Dedifferentiated amniotic fluid mesenchymal stem cell (primary cell): ENCODE data around the gene MAT2B.
A peak's percentile ranks its signal among the peaks of the same experiment; 100 is the strongest.

Experiments used
- DNase-seq: peaks from one replicate; pipeline ENCODE4 v3.0.0-alpha.2; 2016; ENCODE audit errors: extremely low spot score

MAT2B gene

DNA sequence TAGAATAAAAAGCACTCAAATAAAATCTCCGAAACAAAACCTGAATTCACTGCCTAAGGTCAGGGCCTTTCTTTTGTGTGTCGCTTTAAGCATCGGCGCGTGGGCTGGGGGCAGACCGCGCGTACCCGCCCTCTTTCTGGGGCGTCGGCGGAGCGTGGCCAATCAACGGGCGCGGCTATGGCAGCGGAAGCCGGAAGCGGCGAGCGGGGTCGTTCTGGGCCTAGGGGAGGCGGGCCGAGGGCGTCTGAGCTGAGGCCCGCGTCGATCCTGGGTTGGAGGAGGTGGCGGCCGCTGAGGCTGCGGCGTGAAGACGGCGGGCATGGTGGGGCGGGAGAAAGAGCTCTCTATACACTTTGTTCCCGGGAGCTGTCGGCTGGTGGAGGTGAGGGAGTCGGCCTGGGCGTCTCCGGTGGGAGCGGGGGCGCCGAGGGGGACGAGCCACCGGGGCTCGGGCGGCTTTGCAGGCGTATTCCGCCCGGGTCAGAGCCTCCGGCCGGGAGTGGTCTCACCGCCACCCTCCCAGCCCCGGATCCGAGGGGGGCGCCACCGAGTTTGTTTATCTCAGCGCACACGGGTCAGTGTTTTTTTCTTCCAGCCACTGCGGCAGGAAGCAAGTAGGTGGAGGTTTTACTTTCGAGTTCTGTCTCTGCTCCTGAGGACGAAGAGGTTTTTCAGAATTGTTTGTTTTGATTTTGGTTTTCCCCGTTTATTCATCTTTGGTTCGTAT lies at the start of gene MAT2B:
Gene MAT2B, plus strand, starts transcription at position 252 of the 727 bp plus-strand sequence. Its CDS starts 68 bp downstream, at position 320.
- peak; percentile 93 for DNase-seq

DNA sequence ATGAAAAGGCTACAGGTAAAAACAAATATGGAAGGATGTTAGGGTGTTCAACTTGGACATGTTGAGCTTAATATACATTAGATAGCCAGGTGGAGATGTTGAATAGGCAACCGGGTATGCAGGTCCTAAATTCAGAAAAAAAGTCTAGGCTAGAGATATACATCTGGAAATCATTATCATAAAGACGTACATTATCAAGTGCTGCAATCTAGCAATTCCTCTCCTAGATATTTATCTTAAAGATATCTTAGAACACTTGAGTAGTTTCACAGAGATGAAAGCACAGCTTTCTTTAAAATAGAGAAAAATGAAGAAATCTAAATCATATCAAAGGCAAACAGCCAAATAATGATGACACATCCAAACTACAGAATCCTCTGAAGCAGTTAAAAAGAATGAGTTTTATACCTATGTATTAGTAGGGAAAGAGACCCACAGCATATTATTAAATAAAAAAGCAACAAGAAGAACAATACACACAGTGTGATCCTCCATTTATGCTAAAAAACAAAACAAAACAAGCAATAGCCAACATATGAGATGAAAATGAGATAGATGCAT lies 49.3 kb upstream of the MAT2B start:
- DNase-seq: no peak

DNA sequence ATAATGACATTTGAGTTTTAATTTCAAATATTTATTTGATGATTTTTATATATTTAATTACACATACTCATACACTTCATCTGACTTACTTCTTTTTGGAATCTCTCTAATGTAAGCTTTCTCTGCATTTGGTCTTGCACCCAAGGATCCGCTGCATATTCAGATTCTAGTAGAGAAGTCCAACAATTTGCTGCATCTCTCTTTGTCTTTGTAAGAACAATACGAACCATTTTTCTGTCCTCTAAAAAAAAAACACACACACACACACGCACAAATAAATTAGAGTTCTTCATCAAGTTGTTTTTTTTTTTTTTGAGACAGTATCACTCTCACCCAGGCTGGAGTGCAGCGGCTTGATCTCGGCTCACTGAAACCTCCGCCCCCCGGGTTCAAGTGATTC lies 48.6 kb upstream of the MAT2B start:
- no peak for DNase-seq

DNA sequence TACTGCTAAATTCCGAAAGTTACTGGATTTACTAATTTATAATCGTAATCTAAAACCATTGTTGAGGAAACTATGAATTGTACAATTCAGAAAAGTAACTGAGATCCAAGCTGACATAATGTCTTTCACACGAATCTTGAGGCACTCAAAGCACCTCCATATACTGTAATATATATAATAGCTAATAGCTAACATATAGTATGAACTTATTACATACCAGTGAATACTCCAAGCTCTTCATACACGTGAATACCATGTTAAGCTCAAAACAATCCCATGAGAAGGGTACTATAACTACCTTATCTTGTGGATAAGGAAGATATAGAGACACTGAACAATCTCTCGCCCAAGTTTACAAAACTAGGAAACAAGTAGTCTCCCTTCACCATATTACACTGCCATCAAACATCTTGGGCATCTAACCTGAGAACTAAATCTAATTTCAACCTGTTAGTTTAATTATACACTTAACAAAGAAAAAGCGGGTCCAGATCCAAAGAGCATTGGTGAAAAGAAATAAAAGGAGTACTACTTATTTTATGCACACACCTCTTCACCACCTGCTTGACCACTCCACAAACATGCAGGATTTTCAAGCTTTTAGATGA lies 46.5 kb upstream of the MAT2B start:
- DNase-seq: no peak

DNA sequence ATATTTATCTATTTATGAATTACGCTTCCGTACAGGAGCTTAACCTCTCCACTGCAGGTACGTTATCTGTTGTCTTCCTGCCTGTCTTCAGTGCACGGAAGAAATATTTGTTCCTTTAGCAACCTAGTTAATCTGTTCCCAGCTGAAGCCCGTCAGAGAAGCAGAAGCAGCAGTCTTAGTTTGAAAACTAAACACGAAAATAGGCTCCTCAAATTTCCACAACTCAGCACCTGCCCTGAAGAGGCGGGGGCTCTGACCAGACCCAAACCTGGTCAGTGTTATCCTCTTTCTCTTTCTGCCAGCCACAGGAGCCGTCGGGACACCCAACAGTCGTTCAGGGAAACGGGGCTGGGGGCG lies 46.0 kb upstream of the MAT2B start:
- no peak for DNase-seq

DNA sequence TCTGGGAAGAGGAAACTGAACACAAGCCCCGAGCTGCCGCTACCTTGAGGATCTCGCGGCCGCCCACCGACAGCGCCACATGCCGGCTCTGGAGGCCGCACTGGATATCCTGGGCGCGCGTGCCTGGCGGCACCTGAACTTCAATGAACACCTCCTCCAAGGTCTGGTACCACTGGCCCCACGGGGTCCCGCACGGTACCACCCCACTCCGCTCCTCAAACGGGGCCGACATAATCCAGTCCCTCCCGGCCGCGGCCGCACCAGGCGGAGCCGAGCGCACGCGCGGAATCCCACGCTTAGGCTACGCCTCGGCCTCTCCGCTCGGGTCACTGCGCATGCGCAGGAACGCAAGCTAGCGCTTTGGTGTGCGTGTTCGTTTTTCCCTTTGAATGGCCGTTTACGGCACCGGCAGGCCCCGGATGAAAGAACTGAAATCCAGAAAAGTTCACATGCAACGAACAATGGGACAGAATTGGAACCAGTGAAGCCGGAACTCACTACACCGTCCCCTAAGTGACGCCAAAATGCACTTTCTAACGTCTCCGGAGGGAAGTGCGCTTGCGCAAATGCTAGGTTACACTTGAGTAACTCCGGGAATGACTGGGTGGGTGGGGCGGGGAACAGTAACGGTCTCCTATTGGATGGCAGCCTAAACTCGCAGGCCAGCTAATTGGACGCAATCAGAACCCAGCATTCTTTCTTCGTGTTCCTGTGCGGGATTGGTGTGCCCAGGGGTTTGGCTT lies 45.4 kb upstream of the MAT2B start, which contains the start of gene NUDCD2:
Gene NUDCD2, minus strand, starts transcription at position 284 of the 743 bp plus-strand sequence. Its CDS starts 52 bp downstream, at position 232.
- DNase-seq: peak; percentile 99

DNA sequence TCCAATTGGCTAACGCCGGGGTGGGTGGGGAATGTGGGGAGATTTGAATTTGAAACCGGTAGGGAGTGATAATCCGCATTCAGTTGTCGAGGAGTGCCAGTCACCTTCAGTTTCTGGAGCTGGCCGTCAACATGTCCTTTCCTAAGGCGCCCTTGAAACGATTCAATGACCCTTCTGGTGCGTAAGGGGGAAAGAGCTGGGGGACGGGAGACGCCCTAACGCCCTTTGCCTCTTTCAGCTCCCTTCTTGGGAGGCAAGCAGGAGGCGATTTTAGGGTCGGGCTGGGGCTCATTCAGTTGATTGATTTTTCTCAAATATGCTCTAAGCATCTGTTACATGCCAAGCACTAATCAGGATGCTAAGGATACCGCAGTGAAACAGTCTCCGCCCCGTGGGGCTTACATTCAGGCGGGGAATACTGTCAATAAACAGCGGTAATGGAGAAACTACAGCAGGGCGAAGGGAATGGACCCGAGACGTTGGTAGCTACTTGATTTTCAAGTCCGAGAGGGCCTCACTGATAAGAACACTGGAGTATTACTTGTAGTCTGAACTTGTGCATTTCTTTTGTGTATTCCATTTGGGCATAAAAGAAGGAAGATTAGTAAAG lies 44.8 kb upstream of the MAT2B start, which contains the start of gene HMMR:
Gene HMMR, plus strand, starts transcription at position 71 of the 610 bp plus-strand sequence. Its CDS starts 61 bp downstream, at position 132.
- DNase-seq: no peak

DNA sequence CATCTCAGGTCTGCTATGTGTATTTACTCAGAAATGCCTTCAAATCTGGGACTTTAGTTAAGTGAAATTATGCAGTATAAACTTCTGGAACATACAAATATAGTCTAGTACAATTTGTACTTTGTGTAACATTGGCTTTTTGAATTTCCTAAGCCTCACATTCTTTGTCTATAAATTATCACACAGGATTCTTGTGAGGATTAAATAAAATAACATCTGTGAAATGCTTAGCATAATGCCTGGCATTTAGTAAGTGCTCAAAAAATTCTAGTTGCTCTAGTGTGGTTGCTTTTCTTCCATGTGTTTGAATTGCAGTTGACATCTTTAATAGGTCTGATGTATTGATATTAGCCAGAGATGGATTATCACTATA lies 42.4 kb upstream of the MAT2B start:
- no peak for DNase-seq

DNA sequence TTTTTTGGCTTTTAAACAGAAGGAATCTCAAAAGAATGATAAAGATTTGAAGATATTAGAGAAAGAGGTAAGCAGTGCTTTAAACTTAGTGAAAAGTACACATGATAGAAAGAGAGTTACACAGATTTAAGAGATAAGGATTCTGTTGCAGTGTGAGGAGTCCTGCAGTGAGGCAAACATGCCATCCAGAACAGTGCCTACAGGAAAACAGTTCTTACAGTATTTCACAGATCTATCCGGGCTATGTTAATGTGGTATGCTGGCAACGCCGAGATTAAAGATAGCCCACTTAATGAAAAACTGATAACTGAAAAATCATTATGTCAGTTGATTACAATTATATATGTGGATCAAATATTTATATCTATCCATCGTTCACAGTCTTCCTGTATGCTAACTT lies 37.7 kb upstream of the MAT2B start:
- DNase-seq: no peak

DNA sequence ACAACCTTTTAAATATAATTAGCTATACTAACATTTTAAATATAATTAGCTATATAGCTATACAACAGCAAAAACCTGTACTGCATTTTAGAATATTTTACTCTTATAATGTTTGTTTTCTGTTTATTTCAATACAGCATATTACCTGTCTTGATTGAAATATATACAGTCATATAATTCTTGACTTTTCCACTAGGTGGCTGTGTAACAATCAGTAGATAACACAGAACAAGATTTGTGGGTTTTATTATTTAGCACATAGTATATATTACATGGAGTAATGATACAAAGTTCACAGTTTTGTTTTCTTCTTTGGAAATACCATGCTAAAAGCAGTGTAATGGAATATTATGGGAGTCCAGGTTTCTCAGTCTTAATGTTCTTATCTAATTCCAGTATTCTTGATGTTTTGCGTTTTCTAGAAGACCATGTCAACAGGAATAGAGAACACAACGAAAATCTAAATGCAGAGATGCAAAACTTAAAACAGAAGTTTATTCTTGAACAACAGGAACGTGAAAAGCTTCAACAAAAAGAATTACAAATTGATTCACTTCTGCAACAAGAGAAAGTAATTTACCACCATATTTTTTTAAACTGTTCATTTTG lies 31.7 kb upstream of the MAT2B start:
- DNase-seq: no peak

DNA sequence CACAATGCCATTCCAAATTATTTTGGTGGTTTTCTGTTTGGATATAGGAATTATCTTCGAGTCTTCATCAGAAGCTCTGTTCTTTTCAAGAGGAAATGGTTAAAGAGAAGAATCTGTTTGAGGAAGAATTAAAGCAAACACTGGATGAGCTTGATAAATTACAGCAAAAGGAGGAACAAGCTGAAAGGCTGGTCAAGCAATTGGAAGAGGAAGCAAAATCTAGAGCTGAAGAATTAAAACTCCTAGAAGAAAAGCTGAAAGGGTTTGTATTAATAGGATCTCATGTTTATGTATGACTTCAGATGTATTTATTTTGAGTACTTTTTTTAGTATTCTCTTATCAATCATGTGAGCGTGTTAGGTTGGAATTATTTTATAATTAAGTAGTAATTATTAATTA lies 30.0 kb upstream of the MAT2B start:
- no peak for DNase-seq

DNA sequence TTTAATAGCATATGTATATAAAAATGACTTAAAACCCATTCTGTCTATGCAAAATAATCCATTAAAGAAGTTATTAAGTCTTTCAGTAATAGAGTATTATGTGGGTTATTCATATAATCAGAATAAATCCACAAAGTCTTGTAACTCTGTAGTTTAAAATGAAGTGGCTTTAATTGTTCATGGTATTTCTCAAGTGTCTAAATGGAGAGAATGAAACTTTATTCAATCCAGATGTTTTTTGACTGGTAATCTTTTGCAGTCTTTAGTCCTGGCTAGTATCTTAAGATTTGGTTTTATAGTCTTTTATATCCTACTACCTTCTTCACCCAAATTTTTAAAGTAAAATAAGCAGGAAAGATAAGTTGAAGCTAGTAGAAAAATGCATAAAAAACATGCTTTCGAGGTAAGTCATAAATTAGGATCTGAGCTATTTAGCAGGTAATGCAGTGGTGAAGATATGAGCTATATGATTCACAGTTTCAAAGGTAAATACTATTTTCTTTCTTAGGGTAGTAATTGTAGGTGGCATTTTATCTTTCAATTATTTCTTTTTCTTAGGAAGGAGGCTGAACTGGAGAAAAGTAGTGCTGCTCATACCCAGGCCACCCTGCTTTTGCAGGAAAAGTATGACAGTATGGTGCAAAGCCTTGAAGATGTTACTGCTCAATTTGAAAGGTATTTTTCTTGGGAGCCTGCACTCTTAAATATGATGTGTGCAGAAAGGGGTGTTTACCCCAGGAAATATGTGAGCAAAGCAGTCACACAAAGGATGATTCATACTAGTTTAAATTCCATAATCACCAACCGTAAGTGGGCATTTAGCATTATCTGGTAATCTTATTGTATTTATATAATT lies 27.1 kb upstream of the MAT2B start:
- no peak for DNase-seq

DNA sequence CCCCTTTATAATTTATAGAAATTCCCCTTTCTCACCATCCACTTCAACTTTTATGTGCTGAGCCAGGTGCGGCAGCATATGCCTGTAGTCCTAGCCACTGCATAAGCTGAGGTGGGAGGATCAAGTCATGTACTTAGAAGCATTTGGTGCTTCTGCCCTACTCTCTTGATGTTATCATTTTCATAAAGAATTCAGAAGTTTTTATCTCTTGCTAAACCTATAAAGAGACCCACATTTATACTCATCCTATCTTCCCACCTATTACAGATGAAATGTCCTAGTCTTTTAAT lies 26.5 kb upstream of the MAT2B start:
- DNase-seq: no peak

DNA sequence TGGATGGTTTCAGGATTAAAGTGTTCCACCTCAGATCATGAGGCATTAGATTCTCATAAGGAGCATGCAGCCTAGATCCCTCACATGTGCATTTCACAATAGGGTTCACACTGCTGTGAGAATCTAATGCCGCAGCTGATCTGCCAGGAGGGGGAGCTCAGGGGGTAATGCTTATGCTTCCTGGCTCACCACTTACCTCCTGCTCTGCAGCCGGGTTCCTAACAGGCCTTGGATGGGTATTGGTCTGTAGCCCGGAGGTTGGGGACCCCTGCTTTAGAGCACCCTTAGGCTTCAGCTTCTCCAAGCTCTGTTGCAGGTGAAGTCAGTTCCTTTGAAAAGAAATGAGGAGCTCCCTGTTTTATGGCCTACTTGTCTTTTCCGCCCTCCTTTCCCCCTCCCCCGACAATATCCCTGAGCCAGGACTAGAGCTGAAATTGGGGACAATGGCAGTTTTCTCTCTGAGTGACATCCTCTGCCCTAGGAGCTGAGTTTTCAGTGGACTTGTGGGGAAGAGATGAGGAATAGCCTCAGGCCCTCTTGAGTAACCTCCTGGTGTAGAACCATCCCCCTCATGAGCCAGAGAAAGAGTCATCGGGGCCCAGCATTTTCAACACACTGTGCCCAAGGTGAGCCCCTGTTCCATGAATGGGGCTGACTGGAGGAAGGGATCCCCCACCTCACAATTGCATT lies 16.2 kb upstream of the MAT2B start:
- DNase-seq: no peak

DNA sequence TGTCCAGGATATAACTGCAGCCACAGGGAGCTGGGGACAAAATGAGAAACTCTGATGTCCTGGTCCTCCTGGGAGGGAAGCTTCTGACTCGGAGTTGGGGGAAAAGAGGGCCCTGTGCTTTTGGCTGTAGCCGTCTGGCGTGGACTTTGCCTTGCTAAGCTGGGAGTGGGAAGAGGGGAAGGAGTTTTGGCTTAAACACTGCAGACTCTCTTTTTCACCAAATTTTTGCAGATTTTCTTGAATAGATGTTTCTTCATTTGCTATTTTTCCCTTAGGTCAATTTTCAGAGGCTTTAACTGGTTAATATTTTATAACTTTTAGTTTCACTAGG lies 15.7 kb upstream of the MAT2B start:
- no peak for DNase-seq

DNA sequence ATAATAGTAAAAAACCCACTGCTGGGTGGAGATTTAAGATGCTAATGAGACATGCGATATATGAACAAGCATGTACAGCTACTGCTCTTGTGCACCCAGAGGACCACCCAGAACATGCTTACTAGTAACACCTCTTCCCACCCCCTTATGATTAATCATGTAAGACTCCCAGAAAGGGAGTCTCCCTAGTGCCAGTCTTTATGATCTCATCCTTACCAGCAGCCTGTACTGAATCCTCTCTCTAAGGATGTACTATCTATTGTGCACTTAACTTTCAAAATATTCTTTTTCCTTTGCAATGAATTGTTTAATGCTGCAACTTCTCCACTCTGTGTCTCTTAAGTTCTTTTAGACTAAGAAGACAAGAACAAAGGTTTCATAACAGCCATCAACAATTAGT lies 9.1 kb upstream of the MAT2B start:
- no peak for DNase-seq

DNA sequence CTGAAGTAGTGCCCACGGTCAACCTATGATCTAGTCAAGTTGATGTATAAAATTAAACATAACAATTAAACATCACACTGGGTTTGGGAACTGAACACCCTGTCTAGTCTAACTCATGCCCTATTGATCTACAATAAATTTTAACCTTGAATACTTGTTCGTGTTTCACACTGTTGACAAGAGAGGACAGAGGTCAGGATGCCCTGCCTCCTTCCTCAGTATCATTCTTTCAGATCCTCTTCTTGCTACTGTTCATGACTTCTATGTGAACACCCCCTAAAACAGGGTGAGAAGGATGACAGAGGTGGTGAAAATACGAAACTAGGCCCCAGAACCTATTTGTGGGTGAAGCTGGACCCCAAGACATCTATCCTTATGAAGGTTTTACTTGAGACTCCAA lies 8.1 kb upstream of the MAT2B start:
- DNase-seq: no peak

DNA sequence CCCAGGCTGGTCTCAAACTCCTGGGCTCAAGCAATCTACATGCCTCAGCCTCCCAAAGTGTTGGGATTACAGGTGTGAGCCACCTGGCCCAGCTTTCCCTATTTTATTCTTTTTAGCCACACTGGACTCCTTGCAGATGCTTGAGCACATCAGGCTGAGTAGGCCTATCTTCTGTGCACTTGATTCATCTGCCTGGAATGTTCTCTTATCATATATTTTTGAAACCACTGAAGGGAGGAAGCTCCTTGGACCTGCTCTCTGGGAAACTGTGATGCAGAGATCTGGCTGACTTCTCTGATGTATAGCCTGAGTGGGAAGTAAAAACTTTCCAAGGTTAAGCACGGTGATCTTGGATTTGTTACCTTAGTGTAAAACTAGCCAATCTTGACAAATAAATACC lies 6.5 kb upstream of the MAT2B start:
- no peak for DNase-seq

DNA sequence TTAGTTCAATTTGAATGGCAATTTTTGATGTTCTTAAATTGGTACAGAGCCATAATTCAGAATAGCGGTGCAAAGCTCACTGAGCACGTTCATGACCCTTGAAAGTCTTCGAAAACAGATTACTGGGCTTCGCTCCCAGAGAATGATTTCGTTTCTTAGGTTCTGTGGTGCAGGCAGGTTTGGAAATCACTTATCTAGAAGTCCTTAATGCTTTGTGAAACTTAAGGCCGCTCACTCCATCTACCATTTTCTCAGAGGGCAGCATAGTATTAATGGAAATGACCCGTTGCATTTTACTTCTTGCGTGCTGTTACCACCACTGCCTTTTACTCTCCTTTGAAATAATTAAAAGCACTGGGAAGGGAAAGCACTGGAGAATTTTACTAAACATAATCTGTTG lies 2.9 kb upstream of the MAT2B start:
- no peak for DNase-seq
